SK-N-SH treated with all-trans-retinoic acid at 6 μM for 48 hours (cell line): ENCODE data around the gene BSPRY.
"Not testable (repeated sequence)": the region's sequence is repeated elsewhere in the genome, so short reads cannot be mapped to it uniquely, and the experiment has no call there.

ENCODE experiments used
- ATAC-seq: fragments of 200-7000 bp; cut with Tn5 transposase; 3 replicates; pipeline ENCODE4 v1.9.1; 2020; ENCODE audit warnings: mild to moderate bottlenecking, moderate library complexity
- ARNTL ChIP-seq: fragments of 450-650 bp; formaldehyde crosslinking; IDR thresholded peaks from 2 replicates; pipeline ENCODE4 v1.5.0; 2020; ENCODE audit warnings: low read depth, mild to moderate bottlenecking, moderate library complexity, borderline replicate concordance
- BACH2 ChIP-seq: fragments of 250-450 bp; sonication (Bioruptor Pico); IDR thresholded peaks from 2 replicates; pipeline ENCODE4 v1.9.0; 2021; ENCODE audit warnings: mild to moderate bottlenecking, borderline replicate concordance
- CSDC2 ChIP-seq: fragments of 250-450 bp; sonication (Bioruptor Pico); IDR thresholded peaks from 2 replicates; pipeline ENCODE4 v1.5.0; 2020; ENCODE audit warnings: mild to moderate bottlenecking, moderate library complexity
- ESRRG ChIP-seq: fragments of 250-450 bp; sonication (Bioruptor Pico); IDR thresholded peaks from 2 replicates; pipeline ENCODE4 v1.6.1; 2021; ENCODE audit warnings: mild to moderate bottlenecking
- GLIS3 ChIP-seq: fragments of 250-450 bp; sonication (Bioruptor Pico); IDR thresholded peaks from 2 replicates; pipeline ENCODE4 v1.5.0; 2020; ENCODE audit warnings: mild to moderate bottlenecking, moderate library complexity
- ISL1 ChIP-seq: fragments of 250-450 bp; sonication (Bioruptor Pico); IDR thresholded peaks from 2 replicates; pipeline ENCODE4 v2.1.2; 2022; ENCODE audit warnings: mild to moderate bottlenecking, moderate library complexity
- OSR1 ChIP-seq: fragments of 250-450 bp; sonication (Bioruptor Pico); IDR thresholded peaks from 2 replicates; pipeline ENCODE4 v1.8.0; 2022; ENCODE audit warnings: moderate library complexity, mild to moderate bottlenecking, inconsistent platforms
- POU6F1 ChIP-seq: fragments of 250-450 bp; sonication (Bioruptor Pico); IDR thresholded peaks from 2 replicates; pipeline ENCODE4 v1.8.0; 2021; ENCODE audit warnings: low read depth, mild to moderate bottlenecking, moderate library complexity, borderline replicate concordance
- PPARA ChIP-seq: fragments of 250-450 bp; sonication (Bioruptor Pico); IDR thresholded peaks from 2 replicates; pipeline ENCODE4 v1.5.0; 2020; ENCODE audit warnings: mild to moderate bottlenecking, borderline replicate concordance
- RARB ChIP-seq: fragments of 250-450 bp; sonication (Bioruptor Pico); IDR thresholded peaks from 2 replicates; pipeline ENCODE4 v1.8.0; 2021; ENCODE audit warnings: mild to moderate bottlenecking, moderate library complexity
- SNAI2 ChIP-seq: fragments of 250-450 bp; sonication (Bioruptor Pico); IDR thresholded peaks from 2 replicates; pipeline ENCODE4 v1.5.0; 2020; ENCODE audit warnings: mild to moderate bottlenecking, moderate library complexity
- TCF4 ChIP-seq: fragments of 250-450 bp; sonication (Bioruptor Pico); IDR thresholded peaks from 2 replicates; pipeline ENCODE4 v1.8.0; 2021; ENCODE audit warnings: mild to moderate bottlenecking, moderate library complexity, borderline replicate concordance
- TOX ChIP-seq: fragments of 250-450 bp; sonication (Bioruptor Pico); IDR thresholded peaks from 2 replicates; pipeline ENCODE4 v1.8.0; 2021; ENCODE audit warnings: mild to moderate bottlenecking, moderate library complexity, borderline replicate concordance
- ZC3H10 ChIP-seq: fragments of 250-450 bp; sonication (Bioruptor Pico); IDR thresholded peaks from 2 replicates; pipeline ENCODE4 v1.5.1; 2021; ENCODE audit warnings: mild to moderate bottlenecking, moderate library complexity
- ZFP3 ChIP-seq: fragments of 250-450 bp; sonication (Bioruptor Pico); IDR thresholded peaks from 2 replicates; pipeline ENCODE4 v1.5.0; 2020; ENCODE audit warnings: mild to moderate bottlenecking, moderate library complexity
- TF ChIP-seq, protein P1 (sequence below): fragments of 250-450 bp; sonication (Bioruptor Pico); IDR thresholded peaks from 2 replicates; pipeline ENCODE4 v1.5.0; 2020; ENCODE audit warnings: mild to moderate bottlenecking, moderate library complexity
- TF ChIP-seq, protein P2 (sequence below): fragments of 250-450 bp; sonication (Bioruptor Pico); IDR thresholded peaks from 2 replicates; pipeline ENCODE4 v1.8.0; 2020; ENCODE audit warnings: mild to moderate bottlenecking, moderate library complexity, borderline replicate concordance
- TF ChIP-seq, protein P3 (sequence below): fragments of 250-450 bp; sonication (Bioruptor Pico); IDR thresholded peaks from 2 replicates; pipeline ENCODE4 v1.5.1; 2021; ENCODE audit warnings: mild to moderate bottlenecking, moderate library complexity
- TF ChIP-seq, protein P4 (sequence below): fragments of 250-450 bp; sonication (Bioruptor Pico); IDR thresholded peaks from 2 replicates; pipeline ENCODE4 v1.5.1; 2020; ENCODE audit warnings: low read depth, mild to moderate bottlenecking, moderate library complexity

Gene BSPRY

GRCh38 chr9:113363336-113363735 lies 14.0 kb downstream of the BSPRY start:
- no peak for ATAC-seq

DNA sequence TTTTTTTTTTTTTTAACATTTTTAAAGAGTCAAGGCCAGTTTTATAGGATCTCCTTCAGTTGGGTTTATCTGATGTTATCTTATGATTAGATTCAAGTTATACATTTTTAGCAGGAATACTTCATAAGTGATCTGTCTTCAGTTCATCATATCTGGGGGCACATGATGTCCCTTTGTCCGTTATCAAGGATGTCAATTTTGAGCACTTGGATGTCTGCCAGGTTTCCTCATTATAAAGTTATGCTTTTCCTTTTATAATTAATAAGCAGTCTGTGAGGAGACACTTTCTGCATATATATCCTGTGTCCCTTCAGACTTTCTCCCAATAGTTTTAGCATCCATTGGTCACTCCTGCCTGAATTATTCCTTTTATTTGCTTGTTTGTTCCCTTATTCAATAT lies 15.6 kb downstream of the BSPRY start:
- ATAC-seq, result no peak
- TF ChIP-seq ISL1 (CRISPR knock-in tag) (no peak), ARNTL (no peak), ZFP3 (no peak), ZC3H10 (CRISPR knock-in tag) (no peak), TOX (CRISPR knock-in tag) (no peak), GLIS3 (CRISPR knock-in tag) (no peak), PPARA (CRISPR knock-in tag) (no peak), TCF4 (CRISPR knock-in tag) (no peak), SNAI2 (no peak), RARB (CRISPR knock-in tag) (no peak), ESRRG (CRISPR knock-in tag) (no peak), CSDC2 (CRISPR knock-in tag) (no peak), POU6F1 (CRISPR knock-in tag) (no peak)
- TF ChIP-seq, protein P1, sequence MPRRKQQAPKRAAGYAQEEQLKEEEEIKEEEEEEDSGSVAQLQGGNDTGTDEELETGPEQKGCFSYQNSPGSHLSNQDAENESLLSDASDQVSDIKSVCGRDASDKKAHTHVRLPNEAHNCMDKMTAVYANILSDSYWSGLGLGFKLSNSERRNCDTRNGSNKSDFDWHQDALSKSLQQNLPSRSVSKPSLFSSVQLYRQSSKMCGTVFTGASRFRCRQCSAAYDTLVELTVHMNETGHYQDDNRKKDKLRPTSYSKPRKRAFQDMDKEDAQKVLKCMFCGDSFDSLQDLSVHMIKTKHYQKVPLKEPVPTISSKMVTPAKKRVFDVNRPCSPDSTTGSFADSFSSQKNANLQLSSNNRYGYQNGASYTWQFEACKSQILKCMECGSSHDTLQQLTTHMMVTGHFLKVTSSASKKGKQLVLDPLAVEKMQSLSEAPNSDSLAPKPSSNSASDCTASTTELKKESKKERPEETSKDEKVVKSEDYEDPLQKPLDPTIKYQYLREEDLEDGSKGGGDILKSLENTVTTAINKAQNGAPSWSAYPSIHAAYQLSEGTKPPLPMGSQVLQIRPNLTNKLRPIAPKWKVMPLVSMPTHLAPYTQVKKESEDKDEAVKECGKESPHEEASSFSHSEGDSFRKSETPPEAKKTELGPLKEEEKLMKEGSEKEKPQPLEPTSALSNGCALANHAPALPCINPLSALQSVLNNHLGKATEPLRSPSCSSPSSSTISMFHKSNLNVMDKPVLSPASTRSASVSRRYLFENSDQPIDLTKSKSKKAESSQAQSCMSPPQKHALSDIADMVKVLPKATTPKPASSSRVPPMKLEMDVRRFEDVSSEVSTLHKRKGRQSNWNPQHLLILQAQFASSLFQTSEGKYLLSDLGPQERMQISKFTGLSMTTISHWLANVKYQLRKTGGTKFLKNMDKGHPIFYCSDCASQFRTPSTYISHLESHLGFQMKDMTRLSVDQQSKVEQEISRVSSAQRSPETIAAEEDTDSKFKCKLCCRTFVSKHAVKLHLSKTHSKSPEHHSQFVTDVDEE, result no peak
- TF ChIP-seq, protein P2, sequence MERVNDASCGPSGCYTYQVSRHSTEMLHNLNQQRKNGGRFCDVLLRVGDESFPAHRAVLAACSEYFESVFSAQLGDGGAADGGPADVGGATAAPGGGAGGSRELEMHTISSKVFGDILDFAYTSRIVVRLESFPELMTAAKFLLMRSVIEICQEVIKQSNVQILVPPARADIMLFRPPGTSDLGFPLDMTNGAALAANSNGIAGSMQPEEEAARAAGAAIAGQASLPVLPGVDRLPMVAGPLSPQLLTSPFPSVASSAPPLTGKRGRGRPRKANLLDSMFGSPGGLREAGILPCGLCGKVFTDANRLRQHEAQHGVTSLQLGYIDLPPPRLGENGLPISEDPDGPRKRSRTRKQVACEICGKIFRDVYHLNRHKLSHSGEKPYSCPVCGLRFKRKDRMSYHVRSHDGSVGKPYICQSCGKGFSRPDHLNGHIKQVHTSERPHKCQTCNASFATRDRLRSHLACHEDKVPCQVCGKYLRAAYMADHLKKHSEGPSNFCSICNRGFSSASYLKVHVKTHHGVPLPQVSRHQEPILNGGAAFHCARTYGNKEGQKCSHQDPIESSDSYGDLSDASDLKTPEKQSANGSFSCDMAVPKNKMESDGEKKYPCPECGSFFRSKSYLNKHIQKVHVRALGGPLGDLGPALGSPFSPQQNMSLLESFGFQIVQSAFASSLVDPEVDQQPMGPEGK (CRISPR knock-in tag), result no peak
- TF ChIP-seq, protein P3, sequence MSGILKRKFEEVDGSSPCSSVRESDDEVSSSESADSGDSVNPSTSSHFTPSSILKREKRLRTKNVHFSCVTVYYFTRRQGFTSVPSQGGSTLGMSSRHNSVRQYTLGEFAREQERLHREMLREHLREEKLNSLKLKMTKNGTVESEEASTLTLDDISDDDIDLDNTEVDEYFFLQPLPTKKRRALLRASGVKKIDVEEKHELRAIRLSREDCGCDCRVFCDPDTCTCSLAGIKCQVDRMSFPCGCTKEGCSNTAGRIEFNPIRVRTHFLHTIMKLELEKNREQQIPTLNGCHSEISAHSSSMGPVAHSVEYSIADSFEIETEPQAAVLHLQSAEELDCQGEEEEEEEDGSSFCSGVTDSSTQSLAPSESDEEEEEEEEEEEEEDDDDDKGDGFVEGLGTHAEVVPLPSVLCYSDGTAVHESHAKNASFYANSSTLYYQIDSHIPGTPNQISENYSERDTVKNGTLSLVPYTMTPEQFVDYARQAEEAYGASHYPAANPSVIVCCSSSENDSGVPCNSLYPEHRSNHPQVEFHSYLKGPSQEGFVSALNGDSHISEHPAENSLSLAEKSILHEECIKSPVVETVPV, result no peak

More at GRCh38 chr9:113363336-113363735, 14.0 kb downstream of the BSPRY start:
- no peak for TF ChIP-seq RARB (CRISPR knock-in tag)
- no peak for TF ChIP-seq OSR1 (CRISPR knock-in tag)
- TF ChIP-seq, protein P4, sequence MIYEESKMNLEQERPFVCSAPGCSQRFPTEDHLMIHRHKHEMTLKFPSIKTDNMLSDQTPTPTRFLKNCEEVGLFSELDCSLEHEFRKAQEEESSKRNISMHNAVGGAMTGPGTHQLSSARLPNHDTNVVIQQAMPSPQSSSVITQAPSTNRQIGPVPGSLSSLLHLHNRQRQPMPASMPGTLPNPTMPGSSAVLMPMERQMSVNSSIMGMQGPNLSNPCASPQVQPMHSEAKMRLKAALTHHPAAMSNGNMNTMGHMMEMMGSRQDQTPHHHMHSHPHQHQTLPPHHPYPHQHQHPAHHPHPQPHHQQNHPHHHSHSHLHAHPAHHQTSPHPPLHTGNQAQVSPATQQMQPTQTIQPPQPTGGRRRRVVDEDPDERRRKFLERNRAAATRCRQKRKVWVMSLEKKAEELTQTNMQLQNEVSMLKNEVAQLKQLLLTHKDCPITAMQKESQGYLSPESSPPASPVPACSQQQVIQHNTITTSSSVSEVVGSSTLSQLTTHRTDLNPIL, result no peak
- no peak for TF ChIP-seq PPARA (CRISPR knock-in tag)
- no peak for TF ChIP-seq ESRRG (CRISPR knock-in tag)
- TF ChIP-seq TCF4 (CRISPR knock-in tag), result no peak
- no peak for TF ChIP-seq BACH2 (CRISPR knock-in tag)

GRCh38 chr9:113365652-113366051 lies 16.3 kb downstream of the BSPRY start:
- ATAC-seq, result not testable (repeated sequence)

DNA sequence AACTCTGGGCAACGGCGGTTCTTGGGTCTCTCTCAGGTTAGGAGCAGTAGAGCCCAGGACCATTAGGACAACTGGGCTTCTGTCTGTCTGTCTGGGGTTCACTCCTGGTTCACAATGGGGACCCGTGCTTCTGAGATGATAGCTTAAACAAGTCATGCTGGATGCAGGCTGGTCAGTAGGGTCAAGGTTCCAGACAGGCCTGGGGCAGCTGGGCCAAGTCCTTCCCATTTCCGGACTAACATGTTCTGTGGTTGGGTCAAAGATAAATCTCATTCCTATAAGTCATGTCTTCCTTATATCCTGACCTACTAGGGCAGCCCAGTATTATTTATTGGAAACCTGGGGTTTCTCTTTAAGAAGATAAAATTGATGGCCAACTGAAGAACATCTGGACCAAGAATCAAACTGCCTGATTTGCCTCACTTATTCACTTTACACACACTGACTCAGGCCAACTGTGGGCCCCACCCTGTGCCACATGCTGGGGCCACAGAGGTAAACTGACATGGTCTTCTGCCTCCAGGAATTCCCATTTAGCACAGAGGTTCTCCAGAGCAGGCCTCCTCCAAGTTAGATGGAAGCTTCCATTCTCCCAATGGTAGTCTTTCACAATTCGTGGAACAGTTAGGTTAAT lies 19.1 kb downstream of the BSPRY start:
- no peak for ATAC-seq
- TF ChIP-seq, protein P2 (CRISPR knock-in tag), result no peak
- TF ChIP-seq CSDC2 (CRISPR knock-in tag) (no peak), GLIS3 (CRISPR knock-in tag) (no peak), ZFP3 (no peak)
- TF ChIP-seq, protein P3, result no peak
- TF ChIP-seq, protein P4, result no peak
